Ishikawa (cell line): ENCODE data around the gene TGFBR3.
A peak's percentile ranks its signal among the peaks of the same experiment; 100 is the strongest.

ENCODE experiments used
- CEBPB ChIP-seq: IDR thresholded peaks from 2 replicates; pipeline ENCODE4 v1.6.1; 2012
- CREB1 ChIP-seq: IDR thresholded peaks from 2 replicates; pipeline ENCODE4 v1.6.1; 2012; ENCODE audit warnings: low read depth
- EGR1 ChIP-seq: IDR thresholded peaks from 2 replicates; pipeline ENCODE4 v1.6.1; 2012
- EP300 ChIP-seq: IDR thresholded peaks from 2 replicates; pipeline ENCODE4 v1.6.1; 2012; ENCODE audit warnings: borderline replicate concordance
- FOXM1 ChIP-seq: IDR thresholded peaks from 2 replicates; pipeline ENCODE4 v1.6.1; 2012; ENCODE audit warnings: low read depth, borderline replicate concordance
- NFIC ChIP-seq: IDR thresholded peaks from 2 replicates; pipeline ENCODE4 v1.6.1; 2012
- RAD21 ChIP-seq: IDR thresholded peaks from 2 replicates; pipeline ENCODE4 v1.6.1; 2012; ENCODE audit warnings: low read depth
- REST ChIP-seq: IDR thresholded peaks from 2 replicates; pipeline ENCODE4 v1.6.1; 2012; ENCODE audit warnings: low read depth, mild to moderate bottlenecking
- TAF1 ChIP-seq: IDR thresholded peaks from 2 replicates; pipeline ENCODE4 v1.6.1; 2012; ENCODE audit warnings: low read depth, mild to moderate bottlenecking
- TCF12 ChIP-seq: IDR thresholded peaks from 2 replicates; pipeline ENCODE4 v1.6.1; 2012; ENCODE audit warnings: low read depth
- TEAD4 ChIP-seq: IDR thresholded peaks from 2 replicates; pipeline ENCODE4 v1.6.1; 2012
- USF1 ChIP-seq: IDR thresholded peaks from 2 replicates; pipeline ENCODE4 v1.6.1; 2012
- YY1 ChIP-seq: IDR thresholded peaks from 2 replicates; pipeline ENCODE4 v1.6.1; 2012; ENCODE audit warnings: low read depth
- ZBTB7A ChIP-seq: IDR thresholded peaks from 2 replicates; pipeline ENCODE4 v1.6.1; 2012; ENCODE audit warnings: low read depth
- TF ChIP-seq, protein P1 (sequence below): IDR thresholded peaks from 2 replicates; pipeline ENCODE4 v1.6.1; 2012

Gene TGFBR3

GRCh38 chr1:91901231-91901630, 15.3 kb upstream of the TGFBR3 start:
- TF ChIP-seq ZBTB7A (no peak), YY1 (no peak), USF1 (no peak), CREB1 (no peak)

DNA sequence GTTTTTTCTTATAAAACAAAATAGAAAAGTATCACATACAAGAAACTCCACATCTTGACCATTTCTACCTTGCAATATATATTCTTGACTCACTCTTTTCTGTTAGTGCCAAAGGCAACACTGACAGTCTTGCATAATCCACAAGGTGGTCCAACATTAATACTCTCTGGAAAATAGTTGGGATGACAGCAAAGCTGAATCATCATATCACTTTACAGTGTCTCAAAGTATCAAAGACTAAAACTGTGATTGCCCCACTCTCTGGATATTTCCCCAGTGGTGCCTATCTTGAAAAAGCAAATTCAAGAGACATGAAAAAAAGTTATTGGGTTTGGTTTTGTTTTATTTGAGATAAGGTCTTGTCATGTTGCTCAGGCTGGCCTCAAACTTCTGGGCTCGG, 14.6 kb upstream of the TGFBR3 start:
- TF ChIP-seq TEAD4 (peak; percentile 23; the same call in 1 of the 2 replicates), RAD21 (no peak), CEBPB (peak; percentile 25; the same call in 1 of the 2 replicates), EGR1 (no peak)

DNA sequence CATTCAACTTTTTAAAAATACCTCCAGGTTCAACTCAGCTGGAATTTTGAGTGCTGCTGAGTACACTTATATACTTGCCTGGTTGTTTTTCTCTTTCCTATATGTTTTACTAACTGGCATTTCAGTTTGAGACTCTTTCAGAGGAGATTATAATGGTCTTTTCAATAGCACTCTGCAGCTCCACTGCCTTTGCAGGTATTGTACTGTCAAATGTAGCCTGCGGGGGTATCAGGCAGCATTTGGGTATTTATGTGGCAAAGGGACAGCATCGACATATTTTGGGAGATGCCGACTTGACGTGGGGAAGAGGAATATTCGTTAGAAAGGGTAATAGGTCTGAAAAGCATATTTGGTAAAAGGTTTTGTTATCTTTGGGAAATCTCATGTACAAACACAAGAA, 11.1 kb upstream of the TGFBR3 start:
- no peak for TF ChIP-seq CREB1
- TF ChIP-seq NFIC: no peak
- no peak for TF ChIP-seq YY1
- TF ChIP-seq USF1: no peak
- TF ChIP-seq TEAD4: no peak
- TF ChIP-seq, protein P1, sequence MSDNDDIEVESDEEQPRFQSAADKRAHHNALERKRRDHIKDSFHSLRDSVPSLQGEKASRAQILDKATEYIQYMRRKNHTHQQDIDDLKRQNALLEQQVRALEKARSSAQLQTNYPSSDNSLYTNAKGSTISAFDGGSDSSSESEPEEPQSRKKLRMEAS: no peak
- no peak for TF ChIP-seq EP300
- no peak for TF ChIP-seq ZBTB7A
- TF ChIP-seq EGR1: no peak
- no peak for TF ChIP-seq TAF1
- no peak for TF ChIP-seq CEBPB
- TF ChIP-seq TCF12: no peak
- TF ChIP-seq RAD21: no peak
- TF ChIP-seq FOXM1: no peak
- no peak for TF ChIP-seq REST

- TF ChIP-seq ZBTB7A: no peak
- no peak for TF ChIP-seq TEAD4
- TF ChIP-seq TAF1: no peak
- no peak for TF ChIP-seq CEBPB
- no peak for TF ChIP-seq FOXM1
- TF ChIP-seq REST: no peak
- no peak for TF ChIP-seq CREB1
Observed at GRCh38 chr1:91895832-91896556, 10.0 kb upstream of the TGFBR3 start.

- TF ChIP-seq EGR1 (no peak), CEBPB (no peak), REST (no peak), ZBTB7A (no peak), CREB1 (no peak), TCF12 (no peak), RAD21 (no peak), YY1 (no peak), TEAD4 (no peak), EP300 (no peak), FOXM1 (no peak), NFIC (no peak), USF1 (no peak), TAF1 (no peak)
- TF ChIP-seq, protein P1: no peak
Observed at GRCh38 chr1:91894036-91894761, 8.2 kb upstream of the TGFBR3 start.
